PC-9 (cell line): ENCODE results near the gene LRRC56. TPM values are rescaled to one million over a fixed set of nuclear protein-coding genes. Genes with fewer than 3 reads are reported as not detected.

Experiments
- BruUV-seq: library from RNA; stranded (reverse); fragments of 400-500 nt; replicated peaks from 2 replicates; lab custom pipeline; 2021; lab: Mats Ljungman, UMichigan
- CTCF ChIA-PET: fragments of 300-600 bp; sonication (Branson Sonifier 250); formaldehyde crosslinking; loops from one replicate; lab custom pipeline; 2022; ENCODE audit warnings: antibody characterized with exemption; lab: Charles Lee
- POLR2A ChIA-PET: fragments of 300-600 bp; sonication (Branson Sonifier 250); formaldehyde crosslinking; loops from one replicate; lab custom pipeline; 2022; ENCODE audit warnings: antibody characterized with exemption; ENCODE audit not compliant: unreplicated experiment; lab: Charles Lee
- DNase-seq, 2 experiments: peaks; one replicate each; pipeline versions ENCODE4 v3.0.0 to v3.0.0-alpha.2; 2015 to 2022; ENCODE audit warnings: mixed read lengths in 1 of 2
- H2AFZ ChIP-seq: fragments of 200-600 bp; sonication (generic); 2 replicates; pipeline ENCODE4 v1.8.1; 2017; ENCODE audit warnings: antibody characterized with exemption
- H3F3A ChIP-seq: fragments of 200-600 bp; sonication (generic); 2 replicates; pipeline ENCODE4 v1.8.1; 2017; ENCODE audit warnings: antibody characterized with exemption, mild to moderate bottlenecking, low read depth; ENCODE audit not compliant: insufficient read depth
- H3K27ac ChIP-seq: fragments of 200-600 bp; sonication (generic); 2 replicates; pipeline ENCODE4 v1.6.1; 2016; ENCODE audit warnings: mixed run types
- H3K27me3 ChIP-seq: fragments of 200-600 bp; sonication (generic); 2 replicates; pipeline ENCODE4 v1.6.1; 2016; ENCODE audit warnings: low read depth, mixed run types; ENCODE audit not compliant: insufficient read depth
- H3K36me3 ChIP-seq: fragments of 200-600 bp; sonication (generic); 2 replicates; pipeline ENCODE4 v1.6.1; 2016; ENCODE audit warnings: low read depth, mixed run types
- H3K4me1 ChIP-seq: fragments of 200-600 bp; sonication (generic); replicated peaks from 2 replicates; pipeline ENCODE4 v1.6.1; 2016; ENCODE audit warnings: mixed run types; ENCODE audit not compliant: insufficient read depth
- H3K4me2 ChIP-seq: fragments of 200-600 bp; sonication (generic); 2 replicates; pipeline ENCODE4 v1.6.1; 2017; ENCODE audit warnings: mixed run types
- H3K4me3 ChIP-seq: fragments of 200-600 bp; sonication (generic); 2 replicates; pipeline ENCODE4 v1.6.1; 2016; ENCODE audit warnings: mixed run types
- H3K79me2 ChIP-seq: fragments of 200-600 bp; sonication (generic); 2 replicates; pipeline ENCODE4 v1.6.1; 2017; ENCODE audit warnings: low read depth, mixed run types
- H3K9me2 ChIP-seq: fragments of 200-600 bp; sonication (generic); 2 replicates; pipeline ENCODE4 v1.8.1; 2017; ENCODE audit warnings: mild to moderate bottlenecking; ENCODE audit not compliant: insufficient read depth
- H3K9me3 ChIP-seq: fragments of 200-600 bp; sonication (generic); 2 replicates; pipeline ENCODE4 v1.8.1; 2016; ENCODE audit warnings: low read depth; ENCODE audit not compliant: insufficient read depth
- H4K20me1 ChIP-seq: fragments of 200-600 bp; sonication (generic); 2 replicates; pipeline ENCODE4 v1.8.1; 2017; ENCODE audit not compliant: insufficient read depth
- EZH2 ChIP-seq: fragments of 200-600 bp; sonication (generic); IDR thresholded peaks from 2 replicates; pipeline ENCODE4 v1.8.0; 2017; ENCODE audit warnings: antibody characterized with exemption, low read depth
- intact Hi-C: fragments of 100-400 bp; cut with micrococcal nuclease; formaldehyde crosslinking; loops from one replicate; pipeline ENCODE4 v1.10.0; 2022; ENCODE audit not compliant: unreplicated experiment
- total RNA-seq: library from RNA; stranded (reverse); gene quantifications from 2 replicates; pipeline ENCODE4 v1.2.3, GENCODE V29; 2021
- TF ChIP-seq, protein P1 (sequence below): fragments of 200-600 bp; sonication (generic); conservative IDR thresholded peaks from 2 replicates; pipeline ENCODE4 v1.6.1; 2017; ENCODE audit warnings: mixed run types, antibody characterized with exemption, mild to moderate bottlenecking, moderate library complexity

LRRC56 gene
- total RNA-seq, 1 experiment from 2014 or later: 5.0 TPM

DNA sequence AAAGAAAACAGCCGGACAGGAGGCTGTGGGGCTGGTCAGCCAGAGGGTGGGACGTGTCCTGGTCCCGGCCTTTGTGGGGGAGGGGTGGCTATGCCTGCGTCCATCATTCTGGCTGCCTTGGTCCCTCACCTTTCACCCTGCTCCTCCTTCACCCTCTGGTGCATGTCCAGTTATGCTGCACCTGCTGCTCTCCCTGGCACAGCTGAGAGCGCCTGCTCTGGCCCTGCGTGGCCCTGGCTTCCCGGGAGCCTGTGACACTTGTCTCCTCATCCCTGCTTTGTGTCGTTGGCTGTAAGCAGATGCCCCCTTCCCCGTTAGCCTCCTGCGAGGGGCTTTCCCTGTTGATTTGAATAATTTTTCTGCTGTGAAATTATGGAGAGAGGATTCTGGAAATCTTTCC is 55.6 kb downstream of the LRRC56 start:
- Histone ChIP-seq H3K27ac (no peak overlapping the region), H3K79me2 (no peaks in the 10 kb centered on the region), H3K27me3 (no peaks in the 10 kb centered on the region), H2AFZ (no peak overlapping the region), H3F3A (no peaks in the 10 kb centered on the region; the same call in 1 of the 2 replicates), H3K9me2 (no peaks in the 10 kb centered on the region), H3K9me3 (no peaks in the 10 kb centered on the region), H3K36me3 (no peaks in the 10 kb centered on the region), H3K4me1 (no peaks in the 10 kb centered on the region), H3K4me2 (no peak overlapping the region), H4K20me1 (peaks cover 10% of the 10 kb centered on the region), H3K4me3 (no peak overlapping the region)
- intact Hi-C loops: no loop called here
- ChIA-PET CTCF (no interaction called here), POLR2A (no interaction called here)
- no TSS peak for BruUV-seq
- DNase-seq: no peak
- TF ChIP-seq EZH2: no peak
- TF ChIP-seq, protein P1, sequence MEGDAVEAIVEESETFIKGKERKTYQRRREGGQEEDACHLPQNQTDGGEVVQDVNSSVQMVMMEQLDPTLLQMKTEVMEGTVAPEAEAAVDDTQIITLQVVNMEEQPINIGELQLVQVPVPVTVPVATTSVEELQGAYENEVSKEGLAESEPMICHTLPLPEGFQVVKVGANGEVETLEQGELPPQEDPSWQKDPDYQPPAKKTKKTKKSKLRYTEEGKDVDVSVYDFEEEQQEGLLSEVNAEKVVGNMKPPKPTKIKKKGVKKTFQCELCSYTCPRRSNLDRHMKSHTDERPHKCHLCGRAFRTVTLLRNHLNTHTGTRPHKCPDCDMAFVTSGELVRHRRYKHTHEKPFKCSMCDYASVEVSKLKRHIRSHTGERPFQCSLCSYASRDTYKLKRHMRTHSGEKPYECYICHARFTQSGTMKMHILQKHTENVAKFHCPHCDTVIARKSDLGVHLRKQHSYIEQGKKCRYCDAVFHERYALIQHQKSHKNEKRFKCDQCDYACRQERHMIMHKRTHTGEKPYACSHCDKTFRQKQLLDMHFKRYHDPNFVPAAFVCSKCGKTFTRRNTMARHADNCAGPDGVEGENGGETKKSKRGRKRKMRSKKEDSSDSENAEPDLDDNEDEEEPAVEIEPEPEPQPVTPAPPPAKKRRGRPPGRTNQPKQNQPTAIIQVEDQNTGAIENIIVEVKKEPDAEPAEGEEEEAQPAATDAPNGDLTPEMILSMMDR: no peak

DNA sequence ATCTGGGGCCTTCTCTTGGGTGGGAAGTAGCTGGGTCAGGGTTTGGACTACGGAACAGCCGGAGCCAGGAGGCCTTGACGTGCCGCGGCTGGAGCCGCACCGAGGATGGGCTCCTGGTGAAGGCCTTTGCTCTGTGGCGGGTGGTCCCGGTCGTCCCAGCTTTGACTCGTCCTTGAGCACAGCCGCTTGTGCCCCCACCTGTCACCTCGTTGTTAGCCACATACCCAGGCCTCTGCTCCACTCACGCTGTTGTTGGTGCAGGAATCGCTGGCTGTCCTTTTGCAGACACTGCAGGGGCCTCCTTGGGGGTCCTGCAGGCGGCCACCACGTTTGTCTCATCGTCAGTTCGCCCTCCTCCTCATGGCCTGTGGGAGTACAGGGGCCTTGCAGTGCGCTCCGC is 56.0 kb downstream of the LRRC56 start:
- no TSS peak for BruUV-seq
- H3K4me3 ChIP-seq: no peak overlapping the region
- H3K4me1 ChIP-seq: no peaks in the 10 kb centered on the region
- ChIA-PET POLR2A (no interaction called here), CTCF (no interaction called here)
- peaks cover 10% of the 10 kb centered on the region for H4K20me1 ChIP-seq
- no peak overlapping the region for H3K27ac ChIP-seq
- no peak overlapping the region for H3K4me2 ChIP-seq
- no peaks in the 10 kb centered on the region for H3K79me2 ChIP-seq
- no peak for TF ChIP-seq EZH2
- TF ChIP-seq, protein P1: no peak
- no peak overlapping the region for H2AFZ ChIP-seq
- intact Hi-C loops: no loop called here
- no peaks in the 10 kb centered on the region for H3K36me3 ChIP-seq
- no peaks in the 10 kb centered on the region for H3K27me3 ChIP-seq
- H3F3A ChIP-seq: no peaks in the 10 kb centered on the region; the same call in 1 of the 2 replicates
- H3K9me3 ChIP-seq: no peaks in the 10 kb centered on the region
- no peaks in the 10 kb centered on the region for H3K9me2 ChIP-seq
- no peak for DNase-seq

GRCh38 chr11:595400-595799 is 58.1 kb downstream of the LRRC56 start:
- Histone ChIP-seq H3K4me3 (no peak overlapping the region), H3K4me2 (no peak overlapping the region), H3K27me3 (no peaks in the 10 kb centered on the region), H3K4me1 (no peaks in the 10 kb centered on the region), H3K9me2 (no peaks in the 10 kb centered on the region), H3K79me2 (no peaks in the 10 kb centered on the region), H3F3A (no peaks in the 10 kb centered on the region), H3K36me3 (no peaks in the 10 kb centered on the region), H4K20me1 (peaks cover 10% of the 10 kb centered on the region), H3K9me3 (no peaks in the 10 kb centered on the region), H3K27ac (no peak overlapping the region), H2AFZ (no peak overlapping the region)
- intact Hi-C loops: no loop called here
- TF ChIP-seq, protein P1: no peak
- no peak for TF ChIP-seq EZH2
- BruUV-seq: no TSS peak
- ChIA-PET POLR2A (no interaction called here), CTCF (no interaction called here)
- no peak for DNase-seq
